M059J (cell line): ENCODE measurements around the gene PITPNC1. TPM values are rescaled to one million over a fixed set of nuclear protein-coding genes. Genes with fewer than 3 reads are reported as not detected.
A peak's percentile ranks its signal among the peaks of the same experiment; 100 is the strongest.
"Not testable (repeated sequence)": the region's sequence is repeated elsewhere in the genome, so short reads cannot be mapped to it uniquely, and the experiment has no call there.

Source experiments
- DNase-seq: peaks from one replicate; pipeline ENCODE4 v3.0.0-alpha.2; 2012; ENCODE audit warnings: low read depth
- total RNA-seq: library from RNA; depleted of rRNA; stranded (reverse); fragments of >200 nt; shearing (Covaris generic); gene quantifications from 2 replicates; pipeline ENCODE4 v1.2.3, GENCODE V29; 2014

Gene PITPNC1
- total RNA-seq, 1 experiment from 2014 or later, result 4.0 TPM

- no peak for DNase-seq
These were observed 199.5 kb downstream of the PITPNC1 start for GRCh38 chr17:67576471-67577115.

- no peak for DNase-seq
These were observed 200.5 kb downstream of the PITPNC1 start for GRCh38 chr17:67577429-67578141.

DNA sequence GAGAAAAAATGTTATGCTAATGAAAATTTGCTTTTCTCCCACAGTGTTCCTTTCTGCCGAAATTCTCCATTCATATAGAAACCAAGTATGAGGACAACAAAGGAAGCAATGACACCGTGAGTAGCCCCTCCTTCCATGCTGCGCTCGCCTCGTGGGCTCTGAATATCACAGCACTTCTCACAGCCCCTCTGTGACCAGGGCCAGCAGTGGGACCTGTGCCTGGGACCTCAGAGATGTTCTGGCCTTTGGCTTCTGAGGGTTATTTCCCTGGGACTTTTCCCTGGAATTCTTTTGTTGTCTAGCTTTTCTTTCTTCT lies 201.0 kb downstream of the PITPNC1 start:
- no peak for DNase-seq

GRCh38 chr17:67578679-67579405 lies 201.8 kb downstream of the PITPNC1 start:
- not testable (repeated sequence) for DNase-seq

DNA sequence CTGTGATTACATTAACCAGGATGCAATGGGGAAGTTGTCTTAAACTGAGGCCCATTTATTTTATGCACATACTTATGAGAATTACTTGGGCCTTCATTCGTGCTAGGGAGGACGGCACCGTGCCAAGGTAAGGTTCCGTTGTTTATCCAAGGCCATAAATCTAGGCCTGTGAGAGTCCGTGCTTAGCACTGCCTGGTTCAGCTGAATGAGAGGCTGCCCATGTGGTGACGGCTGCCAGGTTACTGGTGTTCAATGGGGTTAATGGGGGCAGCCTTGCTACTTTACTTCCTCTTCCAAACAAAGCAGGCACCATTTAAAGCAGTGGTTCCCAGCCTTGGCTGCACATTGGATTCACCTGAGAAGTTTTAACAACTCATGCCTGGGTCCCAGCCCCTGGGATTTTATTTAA lies 205.6 kb downstream of the PITPNC1 start:
- DNase-seq, result peak; percentile 70

DNA sequence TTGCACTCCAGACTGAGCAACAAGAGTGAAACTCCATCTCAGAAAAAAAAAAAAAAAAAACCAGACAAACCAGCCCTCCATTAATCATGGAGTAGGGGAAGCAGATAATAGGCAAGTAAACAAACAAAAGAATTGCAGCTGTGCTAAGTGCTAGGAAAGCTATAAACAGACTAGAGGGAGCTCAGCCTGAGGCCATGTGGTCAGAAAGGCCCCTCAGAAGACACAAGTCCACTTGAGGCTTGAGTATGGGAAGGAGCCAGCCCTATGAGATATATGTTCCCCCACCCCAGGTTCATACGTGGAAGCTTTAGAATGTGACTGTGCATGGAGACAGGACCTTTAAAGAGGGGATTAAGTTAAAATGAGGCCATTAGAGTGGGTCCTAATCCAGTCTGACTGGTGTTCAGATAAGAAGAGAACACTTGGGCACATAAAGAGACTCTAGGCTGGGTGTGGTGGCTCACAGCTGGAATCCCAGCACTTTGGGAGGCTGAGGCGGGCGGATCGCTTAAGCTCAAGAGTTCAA lies 208.1 kb downstream of the PITPNC1 start:
- DNase-seq, result peak; percentile 66

DNA sequence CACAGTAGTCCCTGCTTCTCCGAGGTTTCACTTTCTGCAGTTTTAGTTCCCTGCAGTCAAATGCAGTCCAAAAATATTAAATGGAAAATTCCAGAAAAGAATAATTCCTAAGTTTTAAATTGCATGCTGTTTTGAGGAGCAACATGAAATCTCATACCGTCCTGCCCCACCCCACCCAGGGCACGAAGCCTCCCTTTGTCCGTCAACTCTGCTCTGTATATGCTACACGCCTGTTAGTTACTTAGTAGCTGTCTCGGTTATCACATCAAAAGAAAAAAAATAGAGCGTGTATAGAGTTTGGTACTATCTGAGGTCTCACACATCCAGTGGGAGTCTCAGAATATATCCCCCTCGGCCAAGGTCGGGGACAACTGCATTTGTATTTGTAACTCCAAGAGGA lies 211.2 kb downstream of the PITPNC1 start:
- DNase-seq, result no peak

DNA sequence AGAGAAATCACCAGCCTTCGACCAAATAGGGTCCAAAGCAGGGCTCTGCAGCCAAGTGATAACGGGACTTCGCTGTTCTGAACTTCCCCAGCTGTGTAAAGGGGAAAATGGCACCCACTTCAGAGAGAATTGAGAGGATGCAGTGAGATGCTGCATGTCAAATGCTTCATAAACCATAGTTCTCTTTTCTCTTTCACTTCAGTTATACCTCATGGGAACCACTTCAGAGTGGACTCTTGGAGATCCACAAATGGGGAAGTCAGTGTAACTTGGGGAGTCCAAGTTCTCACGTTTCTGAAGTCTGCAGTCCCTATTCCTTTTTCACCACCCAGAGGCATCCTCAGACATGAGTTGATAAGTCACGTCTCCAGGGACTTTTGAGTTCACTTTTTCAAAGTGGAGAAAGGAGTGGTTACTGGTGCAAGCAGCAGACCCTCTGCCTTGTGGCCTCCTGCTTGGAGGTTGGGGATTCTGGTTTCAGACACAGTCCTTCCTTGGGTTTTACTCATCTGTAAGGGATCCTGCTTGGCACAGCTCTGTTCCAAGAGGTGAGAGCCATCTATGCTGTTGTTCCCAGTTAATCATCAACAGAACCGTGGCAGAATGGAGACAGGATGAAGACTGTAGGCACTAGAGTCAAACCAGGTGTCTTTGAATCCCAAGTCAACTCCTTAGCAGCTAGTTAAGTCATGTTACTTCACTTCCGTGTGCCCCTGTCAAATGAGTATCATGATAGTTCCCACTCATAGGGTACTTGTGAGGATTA lies 217.2 kb downstream of the PITPNC1 start:
- no peak for DNase-seq

DNA sequence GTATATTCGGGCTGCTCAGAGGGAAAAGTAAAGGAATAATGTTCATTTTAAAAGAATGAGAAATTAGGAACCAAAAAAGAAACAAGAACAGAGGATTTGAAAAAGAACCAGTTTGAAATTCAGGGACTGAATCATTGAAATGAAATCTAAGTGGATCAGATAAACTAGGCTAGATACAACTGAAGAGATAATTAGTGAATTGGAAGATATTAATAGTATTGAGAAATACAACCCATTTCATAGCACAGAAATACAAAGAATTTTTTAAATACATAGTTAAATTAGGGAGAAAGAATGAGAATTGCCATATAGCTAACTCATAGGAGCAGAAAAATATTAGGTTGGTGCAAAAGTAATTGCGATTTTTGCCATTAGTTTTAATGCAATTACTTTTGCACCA lies 223.3 kb downstream of the PITPNC1 start:
- DNase-seq, result no peak

DNA sequence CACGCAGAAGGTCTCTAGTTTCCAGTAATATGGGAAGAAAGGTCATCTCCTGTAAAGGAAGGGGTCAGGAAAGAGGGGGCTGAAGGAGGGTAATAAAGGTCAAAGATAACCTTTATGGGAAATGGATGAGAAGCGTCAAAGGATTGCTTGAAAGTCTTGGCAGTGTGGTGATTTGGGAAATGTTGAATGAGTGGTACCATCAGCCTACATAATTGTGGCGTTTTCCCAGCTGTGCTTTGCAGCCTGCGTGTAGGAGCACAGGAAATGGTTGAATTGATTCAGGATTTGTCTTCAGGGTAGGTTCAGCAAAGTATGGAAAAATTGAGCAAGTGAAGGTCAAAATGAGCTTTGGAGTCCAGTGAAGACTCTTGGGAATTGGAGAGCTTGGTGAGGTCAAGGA lies 224.8 kb downstream of the PITPNC1 start:
- DNase-seq, result no peak

- DNase-seq, result no peak
These were observed 225.4 kb downstream of the PITPNC1 start for GRCh38 chr17:67602444-67602843.

DNA sequence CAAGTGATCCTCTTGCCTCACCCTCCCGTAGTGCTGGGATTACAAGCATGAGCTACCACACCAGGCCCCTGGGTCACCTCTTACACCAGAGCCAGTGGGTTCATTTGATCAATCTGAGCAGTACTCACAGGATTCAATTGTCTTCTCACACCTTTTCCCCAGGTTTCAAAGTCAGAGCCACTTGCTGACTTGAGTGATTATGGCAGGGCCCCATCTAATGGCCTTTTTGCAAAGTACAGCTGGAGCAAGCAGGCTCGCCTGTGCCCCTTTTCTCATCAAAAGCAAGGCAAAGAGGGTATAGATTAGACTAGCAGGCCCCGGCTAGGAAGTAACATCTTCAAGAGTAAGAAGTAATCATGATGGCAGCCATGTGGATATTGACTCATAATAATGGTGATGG lies 225.9 kb downstream of the PITPNC1 start:
- DNase-seq, result peak; percentile 55

DNA sequence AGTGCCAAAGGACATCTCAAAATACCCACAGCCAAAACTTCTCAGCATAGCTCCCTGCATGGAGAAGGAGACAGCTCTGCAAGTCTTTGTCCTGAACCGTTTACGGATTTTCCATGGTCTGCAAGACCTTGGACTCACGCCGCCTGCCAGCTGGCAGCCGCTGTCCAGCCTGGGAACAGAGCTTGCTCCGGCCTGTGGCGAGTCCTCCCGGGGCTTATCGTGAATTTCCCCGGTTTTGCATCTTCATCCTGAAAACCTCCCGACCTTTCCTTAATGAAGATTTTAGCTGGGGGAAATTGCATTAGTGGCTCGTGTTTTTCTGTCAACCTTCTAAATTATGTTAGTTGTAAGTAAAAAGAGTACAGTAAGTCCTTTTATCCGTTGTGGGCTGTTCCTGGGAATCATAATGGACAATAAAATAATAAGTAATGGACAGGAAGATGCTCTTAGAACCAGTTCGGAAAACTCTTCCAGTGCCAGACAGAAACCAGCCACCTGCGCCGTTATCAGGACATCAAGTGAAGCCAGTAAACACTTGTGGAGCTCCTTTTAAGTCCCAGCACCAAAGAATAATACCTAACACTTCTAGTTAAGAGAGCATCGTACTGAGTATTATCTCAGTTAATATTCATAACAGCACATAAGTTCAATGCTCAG lies 228.3 kb downstream of the PITPNC1 start:
- no peak for DNase-seq

DNA sequence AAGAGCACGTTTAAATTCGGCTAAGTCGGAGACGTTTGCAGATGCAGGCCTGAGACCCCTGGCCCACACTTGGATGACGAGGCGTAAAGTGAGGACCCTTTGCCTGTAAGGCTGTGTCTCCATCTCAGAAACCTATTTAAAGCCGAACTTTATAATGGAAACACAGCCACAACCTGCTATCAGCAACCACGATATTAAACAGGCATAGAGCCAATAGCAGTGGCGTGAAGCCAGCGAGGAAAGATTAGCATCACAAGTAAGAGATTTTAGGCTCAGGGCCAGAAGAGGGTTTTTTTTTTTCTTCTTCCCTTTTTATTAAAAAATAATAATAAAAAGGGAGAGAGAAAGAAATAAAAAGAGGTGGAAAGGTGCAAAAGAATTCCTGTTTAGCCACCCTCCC lies 229.4 kb downstream of the PITPNC1 start:
- no peak for DNase-seq

DNA sequence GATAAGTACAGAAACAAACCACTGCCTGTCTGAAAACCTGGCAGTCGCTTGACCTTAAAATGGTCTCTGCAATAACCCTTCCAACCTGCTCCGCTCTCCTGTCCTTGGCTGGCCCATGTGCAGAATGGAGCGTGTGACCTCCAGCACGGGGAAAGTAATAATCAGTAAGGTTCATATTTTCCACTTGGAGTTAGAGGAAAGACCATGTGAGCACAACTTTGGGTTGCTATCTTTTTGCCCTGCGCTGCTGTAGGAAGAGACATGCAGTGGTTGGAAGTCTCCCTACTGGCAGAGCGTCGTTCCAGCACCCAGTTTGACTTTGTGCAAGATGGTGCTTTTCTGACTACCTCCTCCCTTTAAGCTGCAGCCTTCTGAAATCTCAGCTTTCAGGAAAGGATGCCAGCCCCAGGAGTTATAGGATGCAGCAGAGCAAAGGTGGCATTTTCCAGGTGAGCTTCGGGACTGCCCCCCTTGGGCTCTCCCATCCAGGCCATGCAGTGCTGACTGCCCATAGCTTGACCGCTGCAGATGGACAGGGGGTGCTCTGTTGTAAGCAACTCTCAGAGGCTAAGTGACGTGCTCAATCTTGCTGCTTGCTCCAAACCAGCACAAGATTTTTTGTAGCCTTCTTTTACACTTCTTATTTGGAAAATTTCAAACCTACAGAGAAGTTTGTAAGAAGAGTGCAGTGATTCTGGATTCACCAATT lies 230.0 kb downstream of the PITPNC1 start:
- DNase-seq, result no peak

- no peak for DNase-seq
These were observed 233.0 kb downstream of the PITPNC1 start for GRCh38 chr17:67610061-67610460.

GRCh38 chr17:67613961-67614360 lies 236.9 kb downstream of the PITPNC1 start:
- DNase-seq, result no peak

- DNase-seq, result no peak
These were observed 238.0 kb downstream of the PITPNC1 start for GRCh38 chr17:67615011-67615561.

DNA sequence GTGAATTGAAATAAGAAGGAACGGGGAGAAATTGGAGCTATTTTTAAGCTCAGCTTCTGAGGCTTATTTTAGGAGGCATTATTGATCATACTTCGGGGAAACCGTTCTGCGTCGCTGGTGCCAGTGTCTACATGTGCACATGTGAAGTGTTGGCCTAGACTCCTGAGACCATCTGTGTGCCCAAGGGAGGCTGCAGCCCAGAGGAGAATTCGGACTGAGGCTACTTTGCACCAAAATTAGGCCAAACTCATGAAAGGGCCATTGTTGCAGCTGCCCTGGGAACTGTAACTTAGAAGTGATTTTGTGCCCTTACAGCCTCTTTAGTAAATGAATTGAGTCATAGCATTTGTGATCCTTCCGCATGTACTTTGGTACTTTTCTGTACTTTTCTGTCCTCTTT lies 238.7 kb downstream of the PITPNC1 start:
- no peak for DNase-seq

- DNase-seq, result no peak
These were observed 240.3 kb downstream of the PITPNC1 start for GRCh38 chr17:67617304-67617899.
